A549 treated with GW870086 at 1 μM for 4 hours (cell line): ENCODE measurements around the gene ABCF1. TPM values are rescaled to one million over a fixed set of nuclear protein-coding genes. Genes with fewer than 3 reads are reported as not detected.

Source experiments
- total RNA-seq: library from RNA; stranded (reverse); fragments of 200-300 nt; extraction: Qiagen RNA extraction; gene quantifications from 5 replicates; pipeline ENCODE4 v1.2.3, GENCODE V29; 2022; ENCODE audit warnings: low read depth

The ABCF1 gene
- total RNA-seq = 46.8 to 53.5 TPM (median 48.8 TPM) in 5 replicates

GRCh38 chr6:30571075-30571761 lies at the start of gene ABCF1:
TSS of gene ABCF1 (plus strand) at chr6:30571442. CDS start at chr6:30571488, 46 bp downstream.

GRCh38 chr6:30556066-30556905 lies 15.0 kb upstream of the ABCF1 start, which contains the start of gene GNL1:
TSS of gene GNL1 (minus strand) at chr6:30556489. CDS start at chr6:30556203, 286 bp downstream.

GRCh38 chr6:30556906-30557682 lies 14.1 kb upstream of the ABCF1 start, which contains the start of gene PRR3:
TSS of gene PRR3 (plus strand) at chr6:30557295. CDS start at chr6:30557345, 50 bp downstream.

GRCh38 chr6:30616811-30617564 lies 45.7 kb downstream of the ABCF1 start, which contains the start of gene PPP1R10:
TSS of gene PPP1R10 (minus strand) at chr6:30617243. CDS start at chr6:30609944, 7,299 bp downstream.

GRCh38 chr6:30617565-30618269 lies 46.5 kb downstream of the ABCF1 start, which contains the start of gene MRPS18B:
TSS of gene MRPS18B (plus strand) at chr6:30617840. CDS start at chr6:30617866, 26 bp downstream.

GRCh38 chr6:30626484-30627366 lies 55.5 kb downstream of the ABCF1 start, which contains the start of gene ATAT1:
TSS of gene ATAT1 (plus strand) at chr6:30626874.

Other genes with a start within 250 kb of the ABCF1 start
- gene TRIM39, start 244.5 kb upstream of the ABCF1 start, total RNA-seq = 6.6 to 8.1 TPM (median 7.5 TPM) in 5 replicates
- gene RPP21, start 226.3 kb upstream of the ABCF1 start, total RNA-seq = 60.1 to 74.0 TPM (median 65.1 TPM) in 5 replicates
- 60.5 to 67.0 TPM (median 61.0 TPM) in 5 replicates for gene HLA-E, start 81.9 kb upstream of the ABCF1 start, total RNA-seq
- 26.4 to 35.9 TPM (median 35.3 TPM) in 5 replicates for gene GNL1, start 15.0 kb upstream of the ABCF1 start, total RNA-seq
- 15.3 to 16.8 TPM (median 16.2 TPM) in 5 replicates for gene PRR3, start 14.1 kb upstream of the ABCF1 start, total RNA-seq
- gene PPP1R10, start 45.8 kb downstream of the ABCF1 start, total RNA-seq = 28.2 to 45.7 TPM (median 30.2 TPM) in 5 replicates
- 68.5 to 99.0 TPM (median 70.9 TPM) in 5 replicates for gene MRPS18B, start 46.4 kb downstream of the ABCF1 start, total RNA-seq
- gene ATAT1, start 55.4 kb downstream of the ABCF1 start, total RNA-seq = 4.4 to 6.1 TPM (median 5.5 TPM) in 5 replicates
- gene C6orf136, start 75.7 kb downstream of the ABCF1 start, total RNA-seq = 9.9 to 15.6 TPM (median 13.1 TPM) in 5 replicates
- 25.2 to 28.6 TPM (median 27.3 TPM) in 5 replicates for gene DHX16, start 101.6 kb downstream of the ABCF1 start, total RNA-seq
- 41.1 to 45.8 TPM (median 42.7 TPM) in 5 replicates for gene PPP1R18, start 115.2 kb downstream of the ABCF1 start, total RNA-seq
- gene NRM, start 119.5 kb downstream of the ABCF1 start, total RNA-seq = 20.5 to 30.6 TPM (median 26.1 TPM) in 5 replicates
- gene MDC1, start 145.8 kb downstream of the ABCF1 start, total RNA-seq = 14.8 to 21.4 TPM (median 16.4 TPM) in 5 replicates
- 773 to 946 TPM (median 885 TPM) in 5 replicates for gene TUBB, start 148.9 kb downstream of the ABCF1 start, total RNA-seq
- gene FLOT1, start 171.2 kb downstream of the ABCF1 start, total RNA-seq = 79.1 to 93.4 TPM (median 90.3 TPM) in 5 replicates
- gene IER3, start 173.1 kb downstream of the ABCF1 start, total RNA-seq = 66.7 to 100 TPM (median 95.1 TPM) in 5 replicates